ENCODE data around the gene EHHADH. TPM values are rescaled to one million over a fixed set of nuclear protein-coding genes. Genes with fewer than 3 reads are reported as not detected.

The EHHADH gene
- total and polyA plus RNA-seq, 9 of the 15 experiments (the other 6 are each of a cell fraction or from before 2014, with no cell fraction given), result 3.6 to 6.4 (median 5.4) TPM

DNA sequence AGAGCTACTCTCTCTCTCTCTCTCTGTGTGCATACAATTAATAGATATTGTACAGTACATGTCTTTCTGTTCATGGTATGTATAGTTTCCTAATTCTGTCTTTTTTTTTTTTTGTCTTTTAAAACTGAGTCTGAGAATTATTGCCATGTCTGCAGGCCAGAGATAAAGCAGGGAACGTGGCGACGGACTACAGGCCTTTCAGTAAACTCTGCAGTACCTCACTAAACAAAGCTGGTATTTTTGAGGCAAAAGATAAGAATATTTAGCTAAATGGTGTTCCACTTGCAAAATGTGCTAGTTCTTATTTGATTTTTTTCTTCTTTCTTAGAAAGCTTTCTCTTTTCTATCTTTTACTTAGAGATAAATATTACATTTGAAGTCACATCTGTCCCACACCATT, 44.0 kb upstream of the EHHADH start (continued):
- TF ChIP-seq, protein P1, sequence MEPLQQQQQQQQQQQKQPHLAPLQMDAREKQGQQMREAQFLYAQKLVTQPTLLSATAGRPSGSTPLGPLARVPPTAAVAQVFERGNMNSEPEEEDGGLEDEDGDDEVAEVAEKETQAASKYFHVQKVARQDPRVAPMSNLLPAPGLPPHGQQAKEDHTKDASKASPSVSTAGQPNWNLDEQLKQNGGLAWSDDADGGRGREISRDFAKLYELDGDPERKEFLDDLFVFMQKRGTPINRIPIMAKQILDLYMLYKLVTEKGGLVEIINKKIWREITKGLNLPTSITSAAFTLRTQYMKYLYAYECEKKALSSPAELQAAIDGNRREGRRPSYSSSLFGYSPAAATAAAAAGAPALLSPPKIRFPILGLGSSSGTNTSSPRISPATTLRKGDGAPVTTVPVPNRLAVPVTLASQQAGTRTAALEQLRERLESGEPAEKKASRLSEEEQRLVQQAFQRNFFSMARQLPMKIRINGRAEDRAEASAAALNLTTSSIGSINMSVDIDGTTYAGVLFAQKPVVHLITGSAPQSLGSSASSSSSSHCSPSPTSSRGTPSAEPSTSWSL (CRISPR knock-in tag; IDR thresholded peaks at IDR 0.05; ENCODE audit: borderline replicate concordance), result no peak
- no peak for TF ChIP-seq ETV1 (tag; conservative IDR thresholded peaks at IDR 0.05; ENCODE audit: low read depth)
- TF ChIP-seq, protein P2, sequence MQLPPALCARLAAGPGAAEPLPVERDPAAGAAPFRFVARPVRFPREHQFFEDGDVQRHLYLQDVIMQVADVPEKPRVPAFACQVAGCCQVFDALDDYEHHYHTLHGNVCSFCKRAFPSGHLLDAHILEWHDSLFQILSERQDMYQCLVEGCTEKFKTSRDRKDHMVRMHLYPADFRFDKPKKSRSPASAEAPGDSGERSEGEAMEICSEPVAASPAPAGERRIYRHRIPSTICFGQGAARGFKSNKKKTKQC (CRISPR knock-in tag; IDR thresholded peaks at IDR 0.05), result no peak
- no peak for TF ChIP-seq TAF9B (IDR thresholded peaks at IDR 0.05; ENCODE audit: partially characterized antibody)
- TF ChIP-seq, protein P3, sequence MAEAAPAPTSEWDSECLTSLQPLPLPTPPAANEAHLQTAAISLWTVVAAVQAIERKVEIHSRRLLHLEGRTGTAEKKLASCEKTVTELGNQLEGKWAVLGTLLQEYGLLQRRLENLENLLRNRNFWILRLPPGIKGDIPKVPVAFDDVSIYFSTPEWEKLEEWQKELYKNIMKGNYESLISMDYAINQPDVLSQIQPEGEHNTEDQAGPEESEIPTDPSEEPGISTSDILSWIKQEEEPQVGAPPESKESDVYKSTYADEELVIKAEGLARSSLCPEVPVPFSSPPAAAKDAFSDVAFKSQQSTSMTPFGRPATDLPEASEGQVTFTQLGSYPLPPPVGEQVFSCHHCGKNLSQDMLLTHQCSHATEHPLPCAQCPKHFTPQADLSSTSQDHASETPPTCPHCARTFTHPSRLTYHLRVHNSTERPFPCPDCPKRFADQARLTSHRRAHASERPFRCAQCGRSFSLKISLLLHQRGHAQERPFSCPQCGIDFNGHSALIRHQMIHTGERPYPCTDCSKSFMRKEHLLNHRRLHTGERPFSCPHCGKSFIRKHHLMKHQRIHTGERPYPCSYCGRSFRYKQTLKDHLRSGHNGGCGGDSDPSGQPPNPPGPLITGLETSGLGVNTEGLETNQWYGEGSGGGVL (CRISPR knock-in tag; IDR thresholded peaks at IDR 0.05), result no peak
- no peak for TF ChIP-seq ZNF444 (CRISPR knock-in tag; IDR thresholded peaks at IDR 0.05)
- no peak for TF ChIP-seq NFIX (CRISPR knock-in tag; IDR thresholded peaks at IDR 0.05; ENCODE audit: low read depth)
- no peak for TF ChIP-seq MAZ (CRISPR knock-in tag; conservative IDR thresholded peaks at IDR 0.05 in 1 of 2, IDR thresholded peaks at IDR 0.05 in 1 of 2)
- TF ChIP-seq ARHGAP35 (IDR thresholded peaks at IDR 0.05; ENCODE audit: partially characterized antibody), result no peak
- TF ChIP-seq CHCHD3 (CRISPR knock-in tag; IDR thresholded peaks at IDR 0.05), result no peak
- no peak for TF ChIP-seq XRCC5 (IDR thresholded peaks at IDR 0.05; ENCODE audit: low read depth, low read length)
- no peak for TF ChIP-seq NUFIP1 (IDR thresholded peaks at IDR 0.05; ENCODE audit: partially characterized antibody)
- no peak for TF ChIP-seq ZKSCAN1 (IDR thresholded peaks at IDR 0.05; ENCODE audit: low read depth, low read length)
- TF ChIP-seq MCM5 (IDR thresholded peaks at IDR 0.05; ENCODE audit: low read depth), result no peak
- TF ChIP-seq, protein P4, sequence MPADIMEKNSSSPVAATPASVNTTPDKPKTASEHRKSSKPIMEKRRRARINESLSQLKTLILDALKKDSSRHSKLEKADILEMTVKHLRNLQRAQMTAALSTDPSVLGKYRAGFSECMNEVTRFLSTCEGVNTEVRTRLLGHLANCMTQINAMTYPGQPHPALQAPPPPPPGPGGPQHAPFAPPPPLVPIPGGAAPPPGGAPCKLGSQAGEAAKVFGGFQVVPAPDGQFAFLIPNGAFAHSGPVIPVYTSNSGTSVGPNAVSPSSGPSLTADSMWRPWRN (IDR thresholded peaks at IDR 0.05; ENCODE audit: low read depth), result peak; percentile 90
- TF ChIP-seq, protein P5, sequence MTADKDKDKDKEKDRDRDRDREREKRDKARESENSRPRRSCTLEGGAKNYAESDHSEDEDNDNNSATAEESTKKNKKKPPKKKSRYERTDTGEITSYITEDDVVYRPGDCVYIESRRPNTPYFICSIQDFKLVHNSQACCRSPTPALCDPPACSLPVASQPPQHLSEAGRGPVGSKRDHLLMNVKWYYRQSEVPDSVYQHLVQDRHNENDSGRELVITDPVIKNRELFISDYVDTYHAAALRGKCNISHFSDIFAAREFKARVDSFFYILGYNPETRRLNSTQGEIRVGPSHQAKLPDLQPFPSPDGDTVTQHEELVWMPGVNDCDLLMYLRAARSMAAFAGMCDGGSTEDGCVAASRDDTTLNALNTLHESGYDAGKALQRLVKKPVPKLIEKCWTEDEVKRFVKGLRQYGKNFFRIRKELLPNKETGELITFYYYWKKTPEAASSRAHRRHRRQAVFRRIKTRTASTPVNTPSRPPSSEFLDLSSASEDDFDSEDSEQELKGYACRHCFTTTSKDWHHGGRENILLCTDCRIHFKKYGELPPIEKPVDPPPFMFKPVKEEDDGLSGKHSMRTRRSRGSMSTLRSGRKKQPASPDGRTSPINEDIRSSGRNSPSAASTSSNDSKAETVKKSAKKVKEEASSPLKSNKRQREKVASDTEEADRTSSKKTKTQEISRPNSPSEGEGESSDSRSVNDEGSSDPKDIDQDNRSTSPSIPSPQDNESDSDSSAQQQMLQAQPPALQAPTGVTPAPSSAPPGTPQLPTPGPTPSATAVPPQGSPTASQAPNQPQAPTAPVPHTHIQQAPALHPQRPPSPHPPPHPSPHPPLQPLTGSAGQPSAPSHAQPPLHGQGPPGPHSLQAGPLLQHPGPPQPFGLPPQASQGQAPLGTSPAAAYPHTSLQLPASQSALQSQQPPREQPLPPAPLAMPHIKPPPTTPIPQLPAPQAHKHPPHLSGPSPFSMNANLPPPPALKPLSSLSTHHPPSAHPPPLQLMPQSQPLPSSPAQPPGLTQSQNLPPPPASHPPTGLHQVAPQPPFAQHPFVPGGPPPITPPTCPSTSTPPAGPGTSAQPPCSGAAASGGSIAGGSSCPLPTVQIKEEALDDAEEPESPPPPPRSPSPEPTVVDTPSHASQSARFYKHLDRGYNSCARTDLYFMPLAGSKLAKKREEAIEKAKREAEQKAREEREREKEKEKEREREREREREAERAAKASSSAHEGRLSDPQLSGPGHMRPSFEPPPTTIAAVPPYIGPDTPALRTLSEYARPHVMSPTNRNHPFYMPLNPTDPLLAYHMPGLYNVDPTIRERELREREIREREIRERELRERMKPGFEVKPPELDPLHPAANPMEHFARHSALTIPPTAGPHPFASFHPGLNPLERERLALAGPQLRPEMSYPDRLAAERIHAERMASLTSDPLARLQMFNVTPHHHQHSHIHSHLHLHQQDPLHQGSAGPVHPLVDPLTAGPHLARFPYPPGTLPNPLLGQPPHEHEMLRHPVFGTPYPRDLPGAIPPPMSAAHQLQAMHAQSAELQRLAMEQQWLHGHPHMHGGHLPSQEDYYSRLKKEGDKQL (CRISPR knock-in tag; IDR thresholded peaks at IDR 0.05; ENCODE audit: borderline replicate concordance), result no peak
- TF ChIP-seq, protein P6, sequence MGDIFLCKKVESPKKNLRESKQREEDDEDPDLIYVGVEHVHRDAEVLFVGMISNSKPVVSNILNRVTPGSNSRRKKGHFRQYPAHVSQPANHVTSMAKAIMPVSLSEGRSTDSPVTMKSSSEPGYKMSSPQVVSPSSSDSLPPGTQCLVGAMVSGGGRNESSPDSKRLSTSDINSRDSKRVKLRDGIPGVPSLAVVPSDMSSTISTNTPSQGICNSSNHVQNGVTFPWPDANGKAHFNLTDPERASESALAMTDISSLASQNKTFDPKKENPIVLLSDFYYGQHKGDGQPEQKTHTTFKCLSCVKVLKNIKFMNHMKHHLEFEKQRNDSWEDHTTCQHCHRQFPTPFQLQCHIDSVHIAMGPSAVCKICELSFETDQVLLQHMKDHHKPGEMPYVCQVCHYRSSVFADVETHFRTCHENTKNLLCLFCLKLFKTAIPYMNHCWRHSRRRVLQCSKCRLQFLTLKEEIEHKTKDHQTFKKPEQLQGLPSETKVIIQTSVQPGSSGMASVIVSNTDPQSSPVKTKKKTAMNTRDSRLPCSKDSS (IDR thresholded peaks at IDR 0.05; ENCODE audit: low read depth, partially characterized antibody), result no peak

Measured in K562 (cell line).